ENCODE data around the gene SLC7A8. TPM values are rescaled to one million over a fixed set of nuclear protein-coding genes. Genes with fewer than 3 reads are reported as not detected.

Gene SLC7A8
- total RNA-seq, 2 donors from 2014 or later = 21.5 to 23.8 TPM

GRCh38 chr14:23117371-23118020 is 66.0 kb downstream of the SLC7A8 start:
- Histone ChIP-seq H3K36me3 (no peaks in the 10 kb centered on the region), H3K27me3 (no peaks in the 10 kb centered on the region), H3K4me1 (no peaks in the 10 kb centered on the region), H3K27ac (no peak overlapping the region), H3K4me3 (no peak overlapping the region), H3K9me3 (no peaks in the 10 kb centered on the region), H3K9ac (ENCODE audit: low read depth in 2 of 2, low read length in 2 of 2) (no peak overlapping the region)
- no peak for DNase-seq
- TF ChIP-seq, protein P1, sequence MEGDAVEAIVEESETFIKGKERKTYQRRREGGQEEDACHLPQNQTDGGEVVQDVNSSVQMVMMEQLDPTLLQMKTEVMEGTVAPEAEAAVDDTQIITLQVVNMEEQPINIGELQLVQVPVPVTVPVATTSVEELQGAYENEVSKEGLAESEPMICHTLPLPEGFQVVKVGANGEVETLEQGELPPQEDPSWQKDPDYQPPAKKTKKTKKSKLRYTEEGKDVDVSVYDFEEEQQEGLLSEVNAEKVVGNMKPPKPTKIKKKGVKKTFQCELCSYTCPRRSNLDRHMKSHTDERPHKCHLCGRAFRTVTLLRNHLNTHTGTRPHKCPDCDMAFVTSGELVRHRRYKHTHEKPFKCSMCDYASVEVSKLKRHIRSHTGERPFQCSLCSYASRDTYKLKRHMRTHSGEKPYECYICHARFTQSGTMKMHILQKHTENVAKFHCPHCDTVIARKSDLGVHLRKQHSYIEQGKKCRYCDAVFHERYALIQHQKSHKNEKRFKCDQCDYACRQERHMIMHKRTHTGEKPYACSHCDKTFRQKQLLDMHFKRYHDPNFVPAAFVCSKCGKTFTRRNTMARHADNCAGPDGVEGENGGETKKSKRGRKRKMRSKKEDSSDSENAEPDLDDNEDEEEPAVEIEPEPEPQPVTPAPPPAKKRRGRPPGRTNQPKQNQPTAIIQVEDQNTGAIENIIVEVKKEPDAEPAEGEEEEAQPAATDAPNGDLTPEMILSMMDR (IDR thresholded peaks at IDR 0.05) = no peak
- intact Hi-C loops (cut with DNase I) = no loop called here

- intact Hi-C loops (cut with DNase I) = no loop called here
- DNase-seq = no peak
- Histone ChIP-seq H3K4me1 (no peaks in the 10 kb centered on the region), H3K9me3 (no peaks in the 10 kb centered on the region), H3K36me3 (no peaks in the 10 kb centered on the region), H3K4me3 (no peak overlapping the region), H3K27ac (no peak overlapping the region), H3K9ac (ENCODE audit: low read depth in 2 of 2, low read length in 2 of 2) (no peak overlapping the region), H3K27me3 (no peaks in the 10 kb centered on the region)
- TF ChIP-seq, protein P1 (IDR thresholded peaks at IDR 0.05) = no peak
Measured at GRCh38 chr14:23115918-23116317, 67.5 kb downstream of the SLC7A8 start.

- TF ChIP-seq, protein P1 (IDR thresholded peaks at IDR 0.05) = no peak
- H3K27me3 ChIP-seq = no peaks in the 10 kb centered on the region
- H3K9ac ChIP-seq (ENCODE audit: low read depth in 2 of 2, low read length in 2 of 2) = no peak overlapping the region
Measured at GRCh38 chr14:23115039-23115731, 68.3 kb downstream of the SLC7A8 start.

GRCh38 chr14:23114669-23115038 is 68.8 kb downstream of the SLC7A8 start:
- TF ChIP-seq, protein P1 (IDR thresholded peaks at IDR 0.05) = no peak
- Histone ChIP-seq H3K4me3 (no peak overlapping the region), H3K4me1 (no peaks in the 10 kb centered on the region), H3K27ac (no peak overlapping the region), H3K27me3 (no peaks in the 10 kb centered on the region), H3K9me3 (no peaks in the 10 kb centered on the region), H3K9ac (ENCODE audit: low read depth in 2 of 2, low read length in 2 of 2) (no peak overlapping the region), H3K36me3 (no peaks in the 10 kb centered on the region)
- intact Hi-C loops (cut with DNase I) = no loop called here
- no peak for DNase-seq

More at GRCh38 chr14:23115039-23115731, 68.3 kb downstream of the SLC7A8 start:
- intact Hi-C loops (cut with DNase I) = no loop called here
- Histone ChIP-seq H3K4me1 (no peaks in the 10 kb centered on the region), H3K4me3 (no peak overlapping the region), H3K27ac (no peak overlapping the region), H3K9me3 (no peaks in the 10 kb centered on the region), H3K36me3 (no peaks in the 10 kb centered on the region)
- no peak for DNase-seq

GRCh38 chr14:23114120-23114458 is 69.4 kb downstream of the SLC7A8 start:
- Histone ChIP-seq H3K4me3 (no peak overlapping the region), H3K27me3 (no peaks in the 10 kb centered on the region), H3K36me3 (no peaks in the 10 kb centered on the region), H3K4me1 (no peaks in the 10 kb centered on the region), H3K9me3 (no peaks in the 10 kb centered on the region), H3K9ac (ENCODE audit: low read depth in 2 of 2, low read length in 2 of 2) (no peak overlapping the region), H3K27ac (no peak overlapping the region)
- intact Hi-C loops (cut with DNase I) = no loop called here
- no peak for DNase-seq
- TF ChIP-seq, protein P1 (IDR thresholded peaks at IDR 0.05) = no peak
